GM18868 (cell line): ENCODE measurements around the gene ZNF324B.
"Not testable (repeated sequence)": the region's sequence is repeated elsewhere in the genome, so short reads cannot be mapped to it uniquely, and the experiment has no call there.

ENCODE experiments used
- ATAC-seq: cut with Tn5 transposase; IDR thresholded peaks from one replicate; pipeline ENCODE4 v1.9.1; 2021; ENCODE audit warnings: mild to moderate bottlenecking, moderate library complexity; ENCODE audit not compliant: unreplicated experiment

ZNF324B gene

GRCh38 chr19:58479736-58480480 is 28.5 kb downstream of the ZNF324B start:
- no peak for ATAC-seq

GRCh38 chr19:58480481-58480830 is 29.0 kb downstream of the ZNF324B start:
- no peak for ATAC-seq

DNA sequence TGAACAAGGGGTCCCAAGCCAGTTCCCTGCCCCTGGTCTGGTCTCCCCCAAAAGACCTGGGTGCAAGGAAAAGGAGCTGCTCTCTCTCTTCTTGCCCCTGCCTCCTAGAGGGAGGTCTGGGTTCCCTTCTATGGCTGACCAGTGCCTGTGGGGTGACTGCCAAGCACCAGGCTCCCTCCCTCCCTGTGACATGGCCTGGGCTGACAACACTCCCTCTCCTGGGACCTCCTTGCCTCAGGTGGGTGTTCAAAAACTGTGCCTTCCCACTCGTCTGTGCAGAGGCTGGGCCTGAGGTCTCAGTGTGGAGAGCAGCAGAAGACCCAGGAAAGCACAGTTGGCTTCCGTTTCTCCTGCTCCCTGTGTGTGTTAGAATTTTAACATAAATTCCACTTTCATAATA is 29.4 kb downstream of the ZNF324B start:
- ATAC-seq, result no peak

GRCh38 chr19:58482372-58482771 is 30.9 kb downstream of the ZNF324B start:
- no peak for ATAC-seq

- no peak for ATAC-seq
Measured at GRCh38 chr19:58483776-58484175, 32.4 kb downstream of the ZNF324B start.

GRCh38 chr19:58484349-58484748 is 32.9 kb downstream of the ZNF324B start:
- ATAC-seq, result not testable (repeated sequence)

DNA sequence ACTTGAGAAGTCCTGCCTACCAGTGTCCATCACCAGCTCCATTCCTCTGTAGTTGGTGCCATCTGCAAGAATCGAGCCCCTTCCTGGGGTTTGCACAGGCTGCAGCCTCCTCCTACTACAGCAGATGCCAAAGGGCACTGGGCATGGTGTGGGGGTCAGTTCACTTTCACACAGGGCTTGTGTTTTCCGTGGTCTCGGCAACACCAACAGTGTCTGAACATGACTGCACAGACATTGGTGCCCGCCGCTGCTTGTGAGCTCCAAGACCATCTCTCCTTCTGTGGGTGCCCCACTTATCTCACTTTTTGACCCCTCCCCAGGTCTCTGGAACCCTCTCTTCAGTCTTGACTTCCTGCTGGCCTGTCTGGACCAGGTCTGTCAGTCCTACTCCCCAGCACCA is 40.0 kb downstream of the ZNF324B start:
- no peak for ATAC-seq

DNA sequence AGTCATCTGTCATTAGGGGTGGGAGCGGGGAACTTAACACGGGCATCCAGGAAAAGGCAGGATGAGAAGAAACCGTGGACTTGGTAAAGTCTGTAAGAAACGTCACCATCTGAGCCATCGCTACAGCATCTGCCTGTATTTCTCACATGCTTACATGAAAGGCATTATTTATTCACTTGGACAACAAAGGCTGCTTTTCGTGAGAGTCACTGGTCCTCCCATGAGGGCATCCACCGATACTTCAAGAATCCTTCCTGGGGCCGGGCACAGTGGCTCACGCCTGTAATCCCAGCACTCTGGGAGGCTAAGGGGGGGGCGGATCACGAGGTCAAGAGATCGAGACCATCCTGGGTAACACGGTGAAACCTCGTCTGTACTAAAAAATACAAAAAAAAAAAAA is 40.8 kb downstream of the ZNF324B start:
- ATAC-seq, result no peak

DNA sequence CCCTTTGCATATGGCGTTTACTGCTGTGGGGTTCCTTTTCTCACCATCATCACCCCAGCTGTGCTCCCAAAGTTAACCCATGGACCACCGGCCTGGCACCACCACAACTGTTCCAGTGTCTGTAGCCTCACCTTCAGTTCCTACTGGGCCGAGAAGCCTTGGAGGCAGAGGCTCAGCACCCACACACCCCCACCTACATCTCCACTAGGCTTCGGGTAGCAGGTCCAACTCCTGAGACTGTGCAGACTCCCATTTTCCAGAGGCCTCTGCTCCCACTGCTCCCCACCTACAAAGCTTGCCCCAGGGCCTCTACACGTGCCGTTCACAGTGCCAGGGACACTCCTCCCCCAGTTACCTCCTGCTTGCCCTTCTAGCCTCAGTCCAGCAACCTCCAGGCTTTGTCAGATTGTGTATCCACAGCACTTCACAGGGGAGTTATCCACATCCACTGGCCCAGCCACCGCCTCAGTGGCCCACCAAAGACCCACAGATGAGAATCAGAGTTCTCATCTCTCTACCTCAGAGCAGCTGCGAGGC is 46.3 kb downstream of the ZNF324B start:
- ATAC-seq, result no peak

DNA sequence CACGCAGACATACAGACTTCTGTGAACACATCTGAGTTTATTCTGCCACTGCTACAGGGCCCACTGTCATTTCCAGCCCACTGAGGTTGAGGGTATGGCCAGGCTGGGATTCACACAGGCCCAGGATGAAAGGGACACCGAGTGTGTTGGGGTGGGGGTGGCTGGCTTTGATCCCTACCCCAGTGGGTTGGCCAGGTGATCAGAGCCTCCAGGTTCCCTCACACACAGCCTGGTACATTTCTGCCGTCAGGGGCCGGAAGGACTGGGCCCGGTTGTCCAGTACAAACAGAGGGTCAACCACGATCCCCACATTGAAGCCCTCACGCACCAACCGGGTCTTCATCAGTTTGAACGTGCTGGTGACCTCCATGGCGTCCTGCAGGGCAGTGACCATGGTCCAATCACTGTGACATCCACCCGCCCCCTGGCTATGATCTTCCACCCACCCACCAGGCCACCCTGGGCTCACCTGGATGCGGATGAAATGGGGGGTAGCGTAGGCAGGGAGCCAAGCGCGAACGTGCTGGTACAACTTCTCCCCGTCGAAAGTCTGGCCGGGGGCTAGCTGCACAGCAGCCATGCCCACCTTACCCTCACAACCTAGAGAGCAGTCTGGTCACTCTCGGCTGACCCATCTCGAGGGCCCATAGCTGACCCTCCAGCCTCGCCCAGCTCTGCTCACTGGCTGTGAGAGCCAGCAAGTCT is 47.0 kb downstream of the ZNF324B start:
- peak; percentile 17 for ATAC-seq

DNA sequence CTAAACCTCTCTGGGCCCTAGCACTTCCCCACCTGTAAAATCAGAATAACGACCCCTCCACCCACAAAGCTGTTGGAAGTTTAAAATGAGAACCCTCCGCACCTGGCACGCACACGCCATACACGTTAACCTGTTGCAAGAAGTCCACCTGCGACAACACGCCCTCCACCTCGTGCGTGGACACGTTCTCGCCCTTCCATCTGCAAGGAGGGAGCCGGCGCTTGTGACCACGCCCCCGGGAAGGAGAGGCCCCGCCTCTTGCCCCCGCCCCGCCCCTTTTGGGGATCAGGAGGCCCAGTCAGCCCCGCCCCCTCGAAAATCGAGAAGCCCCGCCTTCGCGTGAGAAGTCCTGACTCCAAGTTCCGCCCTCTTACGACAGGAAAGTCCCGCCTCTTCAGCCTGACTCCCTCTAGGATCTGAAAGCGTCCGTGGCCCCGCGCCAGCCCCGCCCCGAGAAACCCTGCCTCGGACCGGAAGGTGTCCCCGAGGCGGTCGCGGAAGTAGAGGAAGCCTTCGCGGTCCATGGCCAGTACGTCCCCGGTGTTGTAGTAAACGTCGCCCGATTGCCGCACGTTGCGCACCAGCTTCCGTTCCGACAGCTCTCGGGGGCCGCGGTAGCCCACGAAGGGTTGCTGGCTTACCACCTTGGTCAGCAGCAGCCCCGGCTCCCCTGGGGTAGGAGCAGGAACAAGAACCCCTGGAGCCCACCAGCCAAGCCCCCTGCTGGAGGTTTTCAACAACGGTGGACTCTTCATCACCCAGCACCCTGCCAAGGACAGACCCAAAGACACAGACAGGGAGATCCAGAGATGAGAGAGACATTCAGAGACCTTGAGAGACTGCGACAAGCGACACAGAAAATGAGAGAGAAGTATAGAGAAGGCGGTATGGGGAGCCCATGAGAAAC is 47.9 kb downstream of the ZNF324B start:
- ATAC-seq, result peak; percentile 95

- ATAC-seq, result no peak
Measured at GRCh38 chr19:58500242-58500641, 48.8 kb downstream of the ZNF324B start.
